ENCODE measurements around the gene TRNP1. TPM values are rescaled to one million over a fixed set of nuclear protein-coding genes. Genes with fewer than 3 reads are reported as not detected.

Gene TRNP1
- total RNA-seq, 6 experiments from 2014 or later = 2.0 to 24.8 (median 6.7) TPM

GRCh38 chr1:27001570-27002360 is 8.3 kb downstream of the TRNP1 start:
- peak; percentile 45 to 72 (median 50) for ATAC-seq
- no peak overlapping the region for H3K4me3 ChIP-seq
- intact Hi-C loops (cut with DNase I) = no loop called here
- no peaks in the 10 kb centered on the region for H3K27me3 ChIP-seq
- TF ChIP-seq CTCF (IDR thresholded peaks at IDR 0.05) = no peak
- TF ChIP-seq POLR2A (IDR thresholded peaks at IDR 0.05) = no peak
- H3K27ac ChIP-seq = no peak overlapping the region
- DNase-seq = peak; percentile 43 to 72 (median 50)
- no peaks in the 10 kb centered on the region for H3K9me3 ChIP-seq
- no peaks in the 10 kb centered on the region for H3K36me3 ChIP-seq
- H3K4me1 ChIP-seq = no peaks in the 10 kb centered on the region
- WGBS (ENCODE audit: insufficient coverage, low coverage, low lambda C conversion rate, missing lambda C conversion rate) = 40% methylated on average over 7 of the region's 13 CpGs

DNA sequence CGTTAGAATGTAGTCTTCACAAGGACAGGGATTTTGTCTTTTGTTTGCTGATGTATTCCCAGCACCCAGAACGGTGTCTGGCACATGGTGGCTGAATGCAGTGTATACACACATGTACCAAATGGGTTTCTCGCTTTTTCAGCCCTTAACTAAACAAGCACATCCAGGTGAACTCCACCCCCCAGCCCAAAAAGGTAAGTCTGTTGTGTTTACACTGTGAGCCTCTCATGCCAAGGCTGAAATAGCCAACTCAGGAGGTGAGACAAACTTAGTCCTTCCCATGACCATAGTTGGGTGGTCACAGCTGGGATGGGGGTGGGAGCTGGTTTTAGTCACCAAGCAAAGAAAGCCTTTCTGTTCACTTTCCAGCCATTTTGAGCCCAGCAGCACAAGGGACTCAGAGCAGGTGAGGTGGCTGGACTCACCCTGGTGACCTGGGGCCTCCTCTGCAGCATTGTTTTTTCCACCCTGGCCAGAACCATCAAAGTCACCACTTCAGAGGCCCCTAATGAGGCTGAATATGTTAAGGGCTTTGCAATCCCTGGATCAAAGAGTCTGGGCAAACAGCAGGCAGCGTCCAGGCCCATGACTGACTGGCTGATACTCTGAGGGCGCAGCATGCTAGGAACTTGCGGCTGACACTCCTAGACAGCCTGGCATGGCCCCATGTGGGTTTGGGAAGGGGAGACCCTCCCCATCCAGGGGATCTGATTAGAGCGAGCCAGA is 10.4 kb downstream of the TRNP1 start:
- H3K36me3 ChIP-seq = no peaks in the 10 kb centered on the region
- DNase-seq (no peak), ATAC-seq (no peak)
- no peaks in the 10 kb centered on the region for H3K9me3 ChIP-seq
- no peak overlapping the region for H3K27ac ChIP-seq
- H3K4me1 ChIP-seq = no peaks in the 10 kb centered on the region
- intact Hi-C loops (cut with DNase I) = no loop called here
- TF ChIP-seq CTCF (IDR thresholded peaks at IDR 0.05) (no peak), POLR2A (IDR thresholded peaks at IDR 0.05) (no peak)
- H3K4me3 ChIP-seq = no peak overlapping the region
- WGBS (ENCODE audit: insufficient coverage, low coverage, low lambda C conversion rate, missing lambda C conversion rate) = 73% methylated on average over 3 of the region's 7 CpGs
- no peaks in the 10 kb centered on the region for H3K27me3 ChIP-seq

GRCh38 chr1:27004471-27005165 is 11.1 kb downstream of the TRNP1 start:
- H3K4me3 ChIP-seq = no peak overlapping the region
- no peak for DNase-seq
- no peaks in the 10 kb centered on the region for H3K9me3 ChIP-seq
- no peaks in the 10 kb centered on the region for H3K36me3 ChIP-seq
- H3K27ac ChIP-seq = no peak overlapping the region
- TF ChIP-seq CTCF (IDR thresholded peaks at IDR 0.05) = no peak
- TF ChIP-seq POLR2A (IDR thresholded peaks at IDR 0.05) = no peak
- no peaks in the 10 kb centered on the region for H3K27me3 ChIP-seq
- no peaks in the 10 kb centered on the region for H3K4me1 ChIP-seq
- WGBS (ENCODE audit: insufficient coverage, low coverage, low lambda C conversion rate, missing lambda C conversion rate) = 92% methylated on average over 2 of the region's 10 CpGs
- no peak for ATAC-seq
- intact Hi-C loops (cut with DNase I) = no loop called here

- H3K36me3 ChIP-seq = no peaks in the 10 kb centered on the region
- H3K27ac ChIP-seq = no peak overlapping the region
Observed at GRCh38 chr1:27005166-27005530, 11.7 kb downstream of the TRNP1 start.

More at GRCh38 chr1:27005166-27005530, 11.7 kb downstream of the TRNP1 start:
- intact Hi-C loops (cut with DNase I) = no loop called here
- WGBS (ENCODE audit: insufficient coverage, low coverage, low lambda C conversion rate, missing lambda C conversion rate) = no CpG with 5 or more reads among the region's 3 CpGs
- Histone ChIP-seq H3K9me3 (no peaks in the 10 kb centered on the region), H3K4me1 (no peaks in the 10 kb centered on the region), H3K27me3 (no peaks in the 10 kb centered on the region), H3K4me3 (no peak overlapping the region)
- no peak for DNase-seq
- ATAC-seq = no peak
- TF ChIP-seq CTCF (IDR thresholded peaks at IDR 0.05) = no peak
- no peak for TF ChIP-seq POLR2A (IDR thresholded peaks at IDR 0.05)

Data from right lobe of liver (tissue), 6 donors.